Pancreas (tissue), 10 donors: Measurements from ENCODE around the gene GLT1D1. TPM values are rescaled to one million over a fixed set of nuclear protein-coding genes. Genes with fewer than 3 reads are reported as not detected.

Experiments used
- ATAC-seq, 4 donors: fragments of 200-7000 bp; cut with Tn5 transposase; one replicate each; pipeline versions ENCODE4 v1.8.0 to v1.9.1; 2020; ENCODE audit warnings: mild to moderate bottlenecking in 4 of 4, moderate library complexity in 4 of 4
- DNase-seq, 6 donors: peaks; one replicate each; pipeline ENCODE4 v3.0.0-alpha.2; 2020
- FAIRE-seq: peaks from 2 replicates; lab custom pipeline; 2012; peaks lifted over from hg19 to GRCh38; lab: Jason Lieb, UNC
- H3K27ac ChIP-seq, 4 donors: fragments of 200-600 bp; sonication (generic); 1 replicate in 3 of 4; 2 replicates in 1 of 4; pipeline versions ENCODE4 v1.5.0 to v1.8.0; 2020
- H3K27me3 ChIP-seq, 4 donors: fragments of 200-600 bp; one replicate each; pipeline ENCODE4 v1.8.0; 2021
- H3K36me3 ChIP-seq, 3 donors: fragments of 200-600 bp; sonication (generic) in 1 of 3; one replicate each; pipeline versions ENCODE4 v1.5.0 to v1.8.0; 2020 to 2021
- H3K4me1 ChIP-seq, 3 donors: fragments of 200-600 bp; one replicate each; pipeline ENCODE4 v1.8.0; 2021
- H3K4me3 ChIP-seq, 4 donors: fragments of 200-600 bp; sonication (generic) in 2 of 4; one replicate each; pipeline versions ENCODE4 v1.5.0 to v1.8.0; 2020 to 2021
- H3K9me3 ChIP-seq, 4 donors: fragments of 200-600 bp; one replicate each; pipeline ENCODE4 v1.8.0; 2021
- WGBS, 2 donors: extraction: QIAGEN DNeasy Blood & Tissue Kit; methylation state at CpG; one replicate each; pipeline ENCODE4 v1.1.7; 2013; 5-methylcytosine and 5-hydroxymethylcytosine counted together
- intact Hi-C, 3 donors: fragments of 100-400 bp; cut with DNase I; formaldehyde crosslinking; loops; one replicate each; pipeline versions ENCODE4 v1.11.1 to v1.14.2; 2022
- polyA plus RNA-seq, 2 donors: library from polyadenylated mRNA; stranded (reverse); fragments of 200-250 nt; gene quantifications; one replicate each; pipeline ENCODE4 v1.2.3, GENCODE V29; 2013
- total RNA-seq, 6 donors: library from RNA; stranded (reverse); fragmentation: NEBNext Ultra II Directional in 4 of 6; extraction: Animal tissue kit (Norgen Biotek cat#: 25700) in 4 of 6; gene quantifications; one replicate each; pipeline versions ENCODE4 v1.2.1 to v1.2.4, GENCODE V29; 2021 to 2023
- TF ChIP-seq, protein P1 (sequence below), 4 donors: fragments of 200-600 bp; sonication (generic) in 3 of 4; IDR thresholded peaks; one replicate each; pipeline versions ENCODE4 v1.5.0 to v1.8.0; 2021; ENCODE audit warnings: antibody characterized with exemption in 4 of 4
- donor health status: healthy with polysubstance abuse.
- donor health status: DM: no; HTN: no; CAD: no; lungs with moderate emphysema.
- donor health status: DM: no; HTN: no; CAD: no.
- donor health status: control.
- donor health status: control.
- donor health status: Bipolar disorder and iron deficiency.
- donor health status: DM: yes; HTN: yes; CAD: no.
- donor health status: DM: no; HTN: no; CAD: no.
- donor health status: DM: no; HTN: no; CAD: no.
- donor health status: DM: yes; HTN: yes; CAD: no.

GLT1D1 gene
- total and polyA plus RNA-seq, 8 donors: 0.12 to 1.3 (median 0.28) TPM

GRCh38 chr12:128956755-128957154 is 103.5 kb downstream of the GLT1D1 start:
- TF ChIP-seq, protein P1, sequence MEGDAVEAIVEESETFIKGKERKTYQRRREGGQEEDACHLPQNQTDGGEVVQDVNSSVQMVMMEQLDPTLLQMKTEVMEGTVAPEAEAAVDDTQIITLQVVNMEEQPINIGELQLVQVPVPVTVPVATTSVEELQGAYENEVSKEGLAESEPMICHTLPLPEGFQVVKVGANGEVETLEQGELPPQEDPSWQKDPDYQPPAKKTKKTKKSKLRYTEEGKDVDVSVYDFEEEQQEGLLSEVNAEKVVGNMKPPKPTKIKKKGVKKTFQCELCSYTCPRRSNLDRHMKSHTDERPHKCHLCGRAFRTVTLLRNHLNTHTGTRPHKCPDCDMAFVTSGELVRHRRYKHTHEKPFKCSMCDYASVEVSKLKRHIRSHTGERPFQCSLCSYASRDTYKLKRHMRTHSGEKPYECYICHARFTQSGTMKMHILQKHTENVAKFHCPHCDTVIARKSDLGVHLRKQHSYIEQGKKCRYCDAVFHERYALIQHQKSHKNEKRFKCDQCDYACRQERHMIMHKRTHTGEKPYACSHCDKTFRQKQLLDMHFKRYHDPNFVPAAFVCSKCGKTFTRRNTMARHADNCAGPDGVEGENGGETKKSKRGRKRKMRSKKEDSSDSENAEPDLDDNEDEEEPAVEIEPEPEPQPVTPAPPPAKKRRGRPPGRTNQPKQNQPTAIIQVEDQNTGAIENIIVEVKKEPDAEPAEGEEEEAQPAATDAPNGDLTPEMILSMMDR (IDR thresholded peaks at IDR 0.05): no peak
- no peak for FAIRE-seq
- no peaks in the 10 kb centered on the region for H3K9me3 ChIP-seq
- ATAC-seq: no peak
- WGBS, 2 donors: 55 to 72% methylated on average over 7 of the region's 7 CpGs
- no peaks in the 10 kb centered on the region for H3K4me1 ChIP-seq
- H3K27me3 ChIP-seq: peaks cover 0 to 6% (median 0%) of the 10 kb centered on the region in 4 donors
- intact Hi-C loops: no loop called here
- H3K36me3 ChIP-seq: no peaks in the 10 kb centered on the region
- no peak overlapping the region for H3K27ac ChIP-seq
- no peak for DNase-seq
- no peak overlapping the region for H3K4me3 ChIP-seq

DNA sequence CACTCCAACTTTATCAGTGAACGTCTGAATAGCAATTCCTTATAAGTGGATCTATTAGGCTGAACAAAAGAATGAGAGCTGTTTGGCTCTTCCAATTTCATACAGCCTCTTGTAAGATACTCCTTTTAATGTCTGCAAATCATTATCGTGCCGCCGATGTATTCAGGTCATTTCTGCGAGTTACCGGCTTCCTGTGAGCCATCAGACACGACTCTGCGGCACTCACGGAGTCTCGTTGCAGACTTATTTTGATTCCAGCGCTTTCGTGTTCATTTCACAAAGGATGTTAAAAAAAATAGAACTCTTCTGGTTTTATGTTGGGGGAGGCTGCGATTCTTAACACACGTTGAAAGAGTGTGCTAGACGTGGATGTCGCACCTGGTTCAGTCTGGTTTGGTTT is 106.6 kb downstream of the GLT1D1 start:
- intact Hi-C loops: no loop called here
- WGBS, 2 donors: 49 to 50% methylated on average over 16 of the region's 16 CpGs
- Histone ChIP-seq H3K36me3 (no peaks in the 10 kb centered on the region), H3K4me1 (no peaks in the 10 kb centered on the region), H3K27ac (no peak overlapping the region), H3K9me3 (no peaks in the 10 kb centered on the region), H3K27me3 (peaks cover 0 to 6% (median 0%) of the 10 kb centered on the region in 4 donors), H3K4me3 (no peak overlapping the region)
- DNase-seq (no peak), ATAC-seq (no peak), FAIRE-seq (no peak)
- TF ChIP-seq, protein P1 (IDR thresholded peaks at IDR 0.05): no peak

DNA sequence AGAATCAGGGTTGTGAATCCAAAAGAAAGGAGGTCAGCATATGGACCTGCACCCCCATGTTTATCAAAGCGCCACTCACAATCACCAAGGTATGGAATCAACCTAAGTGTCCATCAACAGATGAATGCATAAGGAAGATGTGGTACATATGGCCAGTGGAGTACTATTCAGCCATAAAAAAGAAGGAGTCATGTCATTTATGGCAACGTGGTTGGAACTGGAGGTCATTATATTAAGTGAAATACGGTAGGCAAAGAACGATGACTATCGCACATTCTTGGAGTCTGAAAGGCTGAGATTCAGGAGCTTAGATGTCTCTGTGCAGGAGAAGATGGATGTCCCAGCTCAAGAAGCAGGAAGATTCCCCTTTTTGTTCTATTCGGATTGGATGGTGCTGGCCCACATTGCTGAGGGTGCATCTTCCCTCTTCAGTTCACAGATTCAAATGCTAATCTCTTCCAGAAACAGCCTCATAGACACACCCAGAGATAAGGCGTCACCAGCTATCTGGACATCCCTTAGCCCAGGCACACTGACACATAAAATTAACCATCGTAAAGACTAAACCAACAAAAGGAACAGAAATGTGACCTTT is 108.1 kb downstream of the GLT1D1 start:
- Histone ChIP-seq H3K4me1 (no peaks in the 10 kb centered on the region), H3K4me3 (no peak overlapping the region), H3K27ac (no peak overlapping the region), H3K36me3 (no peaks in the 10 kb centered on the region), H3K27me3 (peaks cover 0 to 6% (median 0%) of the 10 kb centered on the region in 4 donors), H3K9me3 (no peaks in the 10 kb centered on the region)
- intact Hi-C loops: no loop called here
- FAIRE-seq (no peak), ATAC-seq (no peak), DNase-seq (no peak)
- WGBS, 2 donors: 56 to 66% methylated on average over 8 of the region's 8 CpGs
- TF ChIP-seq, protein P1 (IDR thresholded peaks at IDR 0.05): no peak

DNA sequence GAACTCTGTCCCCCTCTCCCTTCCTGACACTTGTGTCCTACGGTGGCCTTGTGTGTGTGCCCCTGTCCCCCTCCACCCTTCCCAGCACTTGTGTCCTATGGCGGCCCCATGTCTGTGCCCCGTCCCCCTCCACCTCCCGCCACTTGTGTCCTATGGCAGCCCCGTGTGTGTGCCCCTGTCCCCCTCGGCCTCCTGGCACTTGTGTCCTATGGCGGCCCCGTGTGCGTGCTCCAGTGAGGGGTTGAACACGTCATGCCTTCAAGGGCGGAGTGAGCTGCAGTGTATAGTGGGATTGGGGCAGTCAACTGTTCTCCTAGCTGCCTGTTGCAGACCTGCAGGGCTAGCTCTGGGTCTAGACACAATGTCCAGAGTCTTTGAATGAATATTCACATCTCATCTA is 108.7 kb downstream of the GLT1D1 start:
- Histone ChIP-seq H3K4me3 (no peak overlapping the region), H3K9me3 (no peaks in the 10 kb centered on the region), H3K36me3 (no peaks in the 10 kb centered on the region), H3K4me1 (no peaks in the 10 kb centered on the region), H3K27me3 (peaks cover 0 to 6% (median 0%) of the 10 kb centered on the region in 4 donors), H3K27ac (no peak overlapping the region)
- no peak for ATAC-seq
- 68 to 75% methylated on average over 11 of the region's 11 CpGs for WGBS, 2 donors
- no peak for FAIRE-seq
- TF ChIP-seq, protein P1 (IDR thresholded peaks at IDR 0.05): no peak
- intact Hi-C loops: no loop called here
- no peak for DNase-seq

GRCh38 chr12:128966203-128966810 is 113.0 kb downstream of the GLT1D1 start:
- intact Hi-C loops: no loop called here
- no peaks in the 10 kb centered on the region for H3K36me3 ChIP-seq
- FAIRE-seq: no peak
- no peaks in the 10 kb centered on the region for H3K4me1 ChIP-seq
- H3K27me3 ChIP-seq: peaks cover 0 to 15% (median 0%) of the 10 kb centered on the region in 4 donors
- H3K9me3 ChIP-seq: no peaks in the 10 kb centered on the region
- no peak overlapping the region for H3K4me3 ChIP-seq
- TF ChIP-seq, protein P1 (IDR thresholded peaks at IDR 0.05): no peak
- no peak for DNase-seq
- no peak for ATAC-seq
- H3K27ac ChIP-seq: no peak overlapping the region
- 23 to 26% methylated on average over 6 of the region's 6 CpGs for WGBS, 2 donors
